Measurements from ENCODE around the gene LEPR.
"Not testable (repeated sequence)": the region's sequence is repeated elsewhere in the genome, so short reads cannot be mapped to it uniquely, and the experiment has no call there.

LEPR gene, protein sequence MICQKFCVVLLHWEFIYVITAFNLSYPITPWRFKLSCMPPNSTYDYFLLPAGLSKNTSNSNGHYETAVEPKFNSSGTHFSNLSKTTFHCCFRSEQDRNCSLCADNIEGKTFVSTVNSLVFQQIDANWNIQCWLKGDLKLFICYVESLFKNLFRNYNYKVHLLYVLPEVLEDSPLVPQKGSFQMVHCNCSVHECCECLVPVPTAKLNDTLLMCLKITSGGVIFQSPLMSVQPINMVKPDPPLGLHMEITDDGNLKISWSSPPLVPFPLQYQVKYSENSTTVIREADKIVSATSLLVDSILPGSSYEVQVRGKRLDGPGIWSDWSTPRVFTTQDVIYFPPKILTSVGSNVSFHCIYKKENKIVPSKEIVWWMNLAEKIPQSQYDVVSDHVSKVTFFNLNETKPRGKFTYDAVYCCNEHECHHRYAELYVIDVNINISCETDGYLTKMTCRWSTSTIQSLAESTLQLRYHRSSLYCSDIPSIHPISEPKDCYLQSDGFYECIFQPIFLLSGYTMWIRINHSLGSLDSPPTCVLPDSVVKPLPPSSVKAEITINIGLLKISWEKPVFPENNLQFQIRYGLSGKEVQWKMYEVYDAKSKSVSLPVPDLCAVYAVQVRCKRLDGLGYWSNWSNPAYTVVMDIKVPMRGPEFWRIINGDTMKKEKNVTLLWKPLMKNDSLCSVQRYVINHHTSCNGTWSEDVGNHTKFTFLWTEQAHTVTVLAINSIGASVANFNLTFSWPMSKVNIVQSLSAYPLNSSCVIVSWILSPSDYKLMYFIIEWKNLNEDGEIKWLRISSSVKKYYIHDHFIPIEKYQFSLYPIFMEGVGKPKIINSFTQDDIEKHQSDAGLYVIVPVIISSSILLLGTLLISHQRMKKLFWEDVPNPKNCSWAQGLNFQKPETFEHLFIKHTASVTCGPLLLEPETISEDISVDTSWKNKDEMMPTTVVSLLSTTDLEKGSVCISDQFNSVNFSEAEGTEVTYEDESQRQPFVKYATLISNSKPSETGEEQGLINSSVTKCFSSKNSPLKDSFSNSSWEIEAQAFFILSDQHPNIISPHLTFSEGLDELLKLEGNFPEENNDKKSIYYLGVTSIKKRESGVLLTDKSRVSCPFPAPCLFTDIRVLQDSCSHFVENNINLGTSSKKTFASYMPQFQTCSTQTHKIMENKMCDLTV

DNA sequence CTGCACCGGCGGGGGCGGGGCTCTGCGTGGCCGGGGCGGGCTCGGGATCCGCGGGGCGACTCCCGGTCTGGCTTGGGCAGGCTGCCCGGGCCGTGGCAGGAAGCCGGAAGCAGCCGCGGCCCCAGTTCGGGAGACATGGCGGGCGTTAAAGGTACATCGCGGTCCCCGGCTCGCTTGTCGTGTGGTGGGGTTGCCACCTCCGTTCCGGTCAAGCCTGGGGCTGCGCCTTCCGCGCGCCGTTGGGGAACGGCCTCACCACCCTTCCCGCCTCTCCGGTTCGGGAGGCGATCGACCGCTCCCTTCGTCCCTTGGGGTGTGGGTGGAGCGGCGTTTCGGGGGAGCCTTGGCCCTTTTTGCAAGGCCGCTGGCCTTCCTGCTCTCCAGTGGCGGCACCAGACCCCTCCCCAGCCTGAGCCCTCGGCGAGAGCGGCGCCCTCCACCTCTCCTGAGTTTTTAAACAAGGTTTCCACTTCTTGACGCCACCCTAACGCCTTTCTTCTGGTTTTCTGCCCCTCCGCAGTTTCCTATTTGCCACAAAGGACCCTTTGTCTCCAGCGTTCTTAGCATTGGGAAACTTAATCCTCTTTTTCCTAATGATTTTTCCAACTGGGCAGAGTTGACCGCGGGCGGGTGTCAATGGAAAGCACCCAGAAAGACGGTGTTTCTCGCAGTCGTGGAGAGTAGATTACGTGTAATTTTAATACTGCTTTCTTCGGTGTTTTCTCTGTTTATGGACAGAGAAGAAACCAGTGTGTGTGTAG, at the start of gene LEPR, which contains the start of gene LEPROT:
TSS of gene LEPR (plus strand) at position 79 of the 761 bp plus-strand sequence. CDS start 144,898 bp downstream, outside the sequence.
TSS of gene LEPROT (plus strand) at position 79 of the 761 bp plus-strand sequence. CDS start at position 136, 57 bp downstream.
- no peak for DNase-seq

DNA sequence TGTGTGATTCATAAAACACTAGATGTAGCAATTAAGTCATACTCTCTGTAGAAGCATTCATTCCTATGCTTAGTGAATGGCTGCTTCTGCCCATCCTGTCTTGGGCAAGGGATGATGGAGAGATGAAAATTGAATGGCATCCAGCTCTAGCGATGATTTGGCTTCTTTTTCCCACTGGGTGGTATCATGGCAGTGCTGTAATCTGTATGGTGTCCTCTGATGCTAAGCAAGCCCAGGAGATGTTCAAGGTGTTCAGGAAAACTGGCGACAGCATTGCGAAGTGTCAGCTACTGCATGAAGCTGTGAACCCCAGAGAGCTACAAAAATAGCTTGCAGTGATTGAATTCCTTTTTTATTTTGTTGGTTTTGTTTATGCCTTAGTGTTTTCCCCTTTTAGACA, 48.9 kb upstream of the LEPR start:
- DNase-seq, result no peak

DNA sequence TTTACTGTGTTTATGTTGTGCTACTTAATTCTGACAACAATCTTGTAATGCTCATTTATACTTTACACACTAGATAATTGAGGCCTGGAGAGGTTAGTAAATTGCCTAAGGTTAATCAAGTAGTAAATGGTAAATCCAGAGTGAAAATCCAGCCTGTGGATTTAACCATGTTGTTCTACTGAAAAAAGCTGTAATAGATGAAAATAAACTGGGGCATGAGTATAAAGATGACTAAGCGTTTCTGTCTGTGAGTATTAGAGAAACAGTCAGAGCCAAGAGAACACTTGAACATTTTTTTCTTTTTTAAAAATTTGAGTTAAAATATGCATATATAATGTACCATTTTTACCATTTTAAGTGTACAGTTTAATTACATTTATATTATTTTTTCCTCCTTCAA, 47.9 kb upstream of the LEPR start:
- no peak for DNase-seq

DNA sequence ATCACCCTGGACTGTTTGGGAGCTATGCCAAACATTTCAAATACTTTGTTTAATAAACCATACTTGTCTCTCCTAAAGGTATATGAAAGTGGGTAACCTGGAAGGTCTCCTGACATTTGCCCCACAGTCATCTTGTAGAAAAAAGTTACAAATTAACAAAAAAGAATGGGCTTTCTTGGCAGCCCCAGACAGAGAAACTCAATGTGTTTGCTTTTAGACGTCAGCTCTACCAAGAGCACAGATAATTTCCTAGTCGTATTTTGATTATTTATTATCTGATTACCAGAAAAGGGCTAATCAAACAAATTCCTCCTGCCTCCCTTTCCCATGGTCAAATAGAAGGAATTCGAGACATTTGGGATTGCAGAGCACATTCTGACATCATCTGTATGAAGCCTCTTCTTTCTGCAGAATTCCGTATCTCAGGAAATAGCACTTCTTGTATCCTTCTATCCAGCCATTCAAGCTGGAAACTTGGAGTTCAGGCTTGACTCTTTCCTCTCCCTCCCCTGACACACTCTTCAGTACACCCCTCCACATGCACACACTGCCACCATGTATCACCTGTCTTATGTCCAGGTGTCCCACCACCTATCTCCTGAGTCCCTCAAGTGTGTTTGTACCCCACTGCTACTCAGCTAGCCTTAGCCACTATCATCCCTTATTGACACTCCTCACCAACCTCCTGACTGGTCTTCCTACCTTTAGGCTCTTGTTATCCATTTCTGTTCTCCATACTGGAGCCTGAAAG, 42.8 kb upstream of the LEPR start:
- DNase-seq, result no peak

DNA sequence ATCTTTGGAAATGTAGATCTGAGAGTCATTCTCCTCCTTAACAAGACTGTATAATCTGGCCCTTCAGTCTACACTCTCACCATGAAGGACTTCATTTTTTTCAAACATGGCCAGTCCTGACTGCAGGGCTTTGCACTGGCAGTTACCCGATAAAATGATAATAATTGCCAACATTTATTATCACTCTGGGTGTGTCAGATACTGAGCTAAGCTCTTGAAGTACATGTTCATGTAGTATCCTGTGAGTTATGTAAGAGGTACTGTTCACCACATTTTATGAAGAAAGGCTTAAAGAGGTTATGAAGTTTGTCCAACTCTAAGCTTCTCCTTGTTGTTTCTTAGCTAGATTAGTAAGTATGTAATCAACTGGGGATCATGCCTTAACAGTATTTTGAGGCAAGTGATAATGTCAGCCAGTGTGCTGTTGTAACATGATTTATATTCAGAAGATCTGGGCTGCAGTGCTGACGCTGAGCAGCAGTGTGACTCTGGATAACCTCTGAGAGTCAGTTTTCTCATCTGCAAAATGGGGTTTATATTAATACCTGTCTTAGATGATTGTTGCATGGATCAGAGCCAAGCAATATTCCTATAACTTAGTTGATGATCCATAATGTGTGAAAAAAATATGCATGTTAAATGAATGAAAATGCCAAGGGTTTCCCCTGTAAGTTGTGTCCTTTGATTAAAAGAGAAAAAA, 42.1 kb upstream of the LEPR start:
- DNase-seq, result no peak

DNA sequence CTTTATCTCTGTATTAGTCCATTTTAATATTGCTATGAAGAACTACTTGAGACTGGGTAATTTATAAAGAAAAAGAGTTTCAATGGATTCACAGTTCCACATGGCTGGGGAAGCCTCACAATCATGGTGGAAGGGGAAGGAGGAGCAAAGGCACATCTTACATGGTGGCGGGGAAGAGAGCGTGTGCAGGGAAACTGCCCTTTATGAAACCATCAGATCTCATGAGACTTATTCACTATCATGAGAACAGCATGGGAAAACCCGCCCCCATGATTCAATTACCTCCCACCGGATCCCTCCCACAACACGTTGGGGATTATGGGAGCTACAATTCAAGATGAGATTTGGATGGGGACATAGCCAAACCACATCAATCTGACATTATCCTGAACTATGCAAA, 36.0 kb upstream of the LEPR start:
- not testable (repeated sequence) for DNase-seq

DNA sequence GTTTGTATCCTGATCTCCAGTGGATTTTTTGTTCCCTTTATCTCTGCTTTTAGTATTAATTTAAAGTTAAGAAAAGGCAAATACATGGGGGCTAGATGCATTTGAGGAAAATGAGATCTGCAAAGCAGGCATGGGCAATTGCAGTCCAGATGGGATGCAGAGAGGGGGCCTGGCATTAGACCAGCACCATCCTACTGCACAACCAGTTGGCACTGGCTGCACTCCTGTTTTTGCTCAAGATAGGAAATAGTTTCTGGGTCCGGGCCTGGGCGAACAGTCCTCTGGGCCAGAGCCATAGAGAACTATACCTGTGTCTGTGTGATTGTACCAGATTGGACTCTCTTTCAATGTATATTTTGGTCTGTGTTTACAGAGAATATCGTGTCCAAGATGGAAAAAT, 34.0 kb upstream of the LEPR start:
- peak; percentile 35 for DNase-seq

DNA sequence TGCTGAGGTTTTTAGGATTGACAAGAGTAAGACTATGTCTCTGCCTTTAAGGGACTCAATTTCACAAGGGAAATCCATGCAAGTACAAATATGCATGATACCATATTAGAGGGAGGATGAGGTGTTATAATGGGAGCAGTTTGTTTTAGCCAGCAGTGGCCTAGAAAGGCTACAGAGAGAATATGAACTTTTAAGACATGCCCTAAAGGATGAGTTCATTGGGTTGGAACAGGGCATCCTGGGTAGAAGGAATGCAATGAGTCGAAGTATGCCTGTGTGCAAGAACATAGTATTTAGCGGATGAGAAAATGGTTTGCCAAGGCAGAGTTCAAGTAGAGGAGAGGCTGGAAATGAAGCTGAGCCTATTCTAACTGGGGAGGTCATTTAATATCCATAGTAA, 32.6 kb upstream of the LEPR start:
- no peak for DNase-seq

DNA sequence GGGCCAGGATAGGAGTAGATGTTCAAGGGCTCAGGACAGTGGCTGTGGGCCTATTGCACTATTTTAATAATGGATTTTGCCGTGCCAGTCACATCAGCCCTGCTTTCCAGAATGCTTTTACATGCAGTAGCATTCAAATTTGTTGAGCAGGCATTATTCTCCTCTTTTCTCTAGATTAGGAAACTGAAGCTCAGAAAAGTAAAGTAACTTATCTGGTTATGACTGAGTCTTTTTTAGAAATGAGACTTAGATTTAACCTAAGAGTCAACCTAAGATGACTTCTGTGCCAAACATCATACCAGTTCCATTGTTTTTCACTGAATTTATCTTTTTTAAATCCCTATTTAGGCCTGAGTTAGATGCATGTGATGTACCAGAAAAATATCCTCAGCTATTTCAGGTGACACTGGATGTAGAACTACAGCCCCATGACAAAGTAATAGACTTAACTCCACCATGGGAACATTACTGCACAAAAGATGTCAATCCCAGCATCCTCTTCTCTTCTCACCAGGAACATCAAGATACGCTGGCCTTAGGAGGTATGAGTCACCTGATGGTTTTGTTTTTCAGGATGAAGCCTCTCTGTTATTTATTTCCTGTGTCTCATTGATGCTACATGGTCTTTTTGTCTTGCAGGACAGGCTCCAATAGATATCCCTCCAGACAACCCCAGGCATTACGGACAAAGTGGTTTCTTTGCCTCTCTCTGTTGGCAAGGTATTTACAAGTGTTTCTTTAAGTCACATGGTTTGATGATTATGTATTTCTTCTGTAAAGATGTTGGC, 31.4 kb upstream of the LEPR start:
- DNase-seq, result no peak

DNA sequence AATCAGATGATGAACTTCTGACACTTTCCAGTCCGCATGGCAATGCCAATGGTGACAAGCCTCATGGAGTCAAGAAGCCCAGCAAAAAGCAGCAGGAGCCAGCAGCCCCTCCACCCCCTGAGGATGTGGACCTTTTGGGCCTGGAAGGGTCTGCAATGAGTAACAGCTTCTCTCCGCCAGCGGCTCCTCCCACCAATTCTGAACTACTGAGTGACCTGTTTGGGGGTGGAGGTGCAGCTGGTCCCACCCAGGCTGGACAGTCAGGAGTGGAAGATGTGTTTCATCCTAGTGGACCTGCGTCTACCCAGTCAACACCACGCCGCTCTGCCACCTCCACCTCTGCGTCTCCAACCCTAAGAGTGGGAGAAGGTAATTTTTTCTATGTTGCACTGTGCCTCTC, 28.0 kb upstream of the LEPR start:
- DNase-seq, result no peak

DNA sequence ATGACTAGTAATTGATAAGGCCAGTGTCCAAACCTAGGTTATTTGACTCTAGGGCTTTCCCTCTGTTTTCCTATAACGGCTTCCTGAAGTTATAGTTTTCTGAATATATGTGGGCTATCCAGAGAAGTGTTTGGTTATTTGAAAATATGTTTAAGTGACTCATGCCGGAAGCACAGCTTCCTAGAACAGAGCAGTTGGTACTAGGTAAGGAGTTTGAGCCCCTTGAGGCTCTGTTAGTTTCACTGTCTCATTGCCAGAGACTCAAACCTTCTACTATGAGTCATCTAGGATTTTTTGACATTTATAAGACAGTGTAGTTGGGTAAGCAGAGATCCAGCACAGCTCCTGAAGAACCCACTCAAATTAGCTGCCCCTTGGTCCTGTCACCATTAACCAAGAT, 27.1 kb upstream of the LEPR start:
- no peak for DNase-seq

DNA sequence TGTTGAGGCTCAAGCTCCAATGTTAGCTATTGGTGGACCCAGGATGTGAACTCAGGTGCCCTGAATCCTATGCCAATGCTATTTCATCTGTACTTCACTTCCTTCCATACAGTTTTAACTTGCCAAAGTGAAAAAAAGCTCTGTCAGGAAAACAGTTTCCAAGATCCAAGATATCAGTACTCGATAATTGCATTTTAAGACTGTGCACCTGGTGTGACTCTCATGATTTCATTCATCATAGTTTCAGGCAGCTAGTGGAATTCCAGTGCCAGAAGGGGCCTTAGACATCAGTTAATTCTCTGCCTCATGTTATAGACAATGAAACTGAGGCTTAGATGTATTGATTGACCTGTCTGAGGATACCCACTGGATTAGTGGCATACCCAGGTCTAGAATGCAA, 26.5 kb upstream of the LEPR start:
- DNase-seq, result no peak

DNA sequence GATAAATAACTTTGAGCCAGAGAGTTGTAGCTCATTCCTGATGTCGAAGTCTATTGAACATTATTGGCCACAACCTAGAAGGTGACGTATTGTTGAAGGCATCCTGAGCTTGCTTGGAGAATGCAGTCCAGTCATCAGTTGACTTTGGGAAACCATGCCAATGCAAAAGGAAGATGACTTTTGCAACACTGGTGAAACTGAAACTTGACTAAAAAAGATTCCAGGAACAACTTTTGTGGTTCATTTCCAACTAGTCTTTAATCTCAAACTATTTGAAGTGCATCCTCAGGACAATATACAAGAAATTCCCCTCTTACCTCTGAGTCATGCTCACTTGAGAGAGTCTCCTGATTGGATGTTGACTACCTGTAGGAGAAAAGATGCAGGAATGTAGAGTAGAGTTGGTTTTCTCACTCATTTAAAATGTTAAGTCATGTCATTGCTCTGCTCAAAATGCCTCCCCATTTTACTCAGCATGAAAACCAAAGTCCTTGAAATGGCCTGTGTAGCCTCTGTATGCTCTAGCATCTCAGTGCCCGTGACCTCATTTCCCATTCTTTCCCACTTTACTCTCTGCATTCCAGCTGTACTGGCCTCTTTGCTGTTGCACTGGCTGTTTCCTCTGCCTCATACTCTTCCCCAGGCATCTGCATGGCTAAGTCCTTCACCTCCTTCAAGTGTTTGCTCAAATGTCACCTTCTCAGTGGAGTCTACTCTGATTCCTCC, 24.4 kb upstream of the LEPR start:
- DNase-seq, result no peak

DNA sequence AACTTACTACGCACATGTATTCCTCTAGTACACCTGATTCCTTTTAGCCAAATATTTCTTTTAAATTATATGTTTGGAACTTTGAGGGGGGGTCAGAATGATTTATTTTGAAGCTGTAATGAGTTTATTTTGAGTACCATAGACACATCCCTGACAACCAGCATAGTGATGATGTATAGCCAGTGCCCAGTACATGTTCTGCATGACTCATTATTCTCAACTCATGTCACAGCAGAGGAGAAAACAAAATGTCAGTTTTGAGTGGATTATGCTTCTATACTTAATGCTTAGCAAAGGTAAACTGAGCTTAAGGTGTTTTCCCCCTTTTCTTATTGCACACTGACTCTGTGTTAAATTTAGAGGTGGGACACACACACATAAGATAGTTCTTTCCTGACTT, 22.4 kb upstream of the LEPR start:
- no peak for DNase-seq

DNA sequence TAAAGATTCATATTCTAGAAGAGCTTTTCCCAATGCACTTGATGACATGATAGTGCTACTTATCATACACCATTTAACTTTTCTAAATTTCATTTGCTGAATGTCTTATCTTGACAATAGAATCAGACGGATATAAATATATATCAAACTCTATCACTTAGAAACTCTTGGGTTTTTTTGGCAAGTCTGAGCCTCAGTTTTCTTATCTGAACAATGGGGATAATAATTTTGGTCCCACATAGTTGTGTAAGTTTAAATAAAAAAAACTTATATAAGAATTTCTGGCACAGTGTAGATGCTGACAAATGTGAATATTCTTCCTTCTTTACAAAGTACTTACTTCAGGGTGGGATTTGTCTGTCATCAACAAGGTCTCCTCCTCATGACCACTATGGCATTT, 21.5 kb upstream of the LEPR start:
- no peak for DNase-seq

DNA sequence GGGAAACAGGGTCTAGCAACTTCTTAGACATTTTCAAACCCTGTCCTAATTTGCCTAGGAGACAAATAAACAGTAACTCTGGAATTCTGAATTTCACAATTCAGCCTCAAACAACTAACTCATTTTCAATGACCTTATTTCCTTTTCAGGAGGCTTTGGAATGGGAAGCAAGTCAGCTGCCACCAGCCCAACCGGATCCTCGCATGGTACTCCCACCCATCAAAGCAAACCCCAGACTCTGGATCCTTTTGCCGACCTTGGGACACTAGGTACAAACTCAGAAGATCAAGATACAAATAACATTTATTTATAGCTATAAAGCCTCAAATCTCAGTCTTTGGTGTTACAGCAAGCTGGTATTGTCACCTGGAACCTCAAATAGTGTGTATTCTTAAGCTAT, 18.9 kb upstream of the LEPR start:
- DNase-seq, result no peak

DNA sequence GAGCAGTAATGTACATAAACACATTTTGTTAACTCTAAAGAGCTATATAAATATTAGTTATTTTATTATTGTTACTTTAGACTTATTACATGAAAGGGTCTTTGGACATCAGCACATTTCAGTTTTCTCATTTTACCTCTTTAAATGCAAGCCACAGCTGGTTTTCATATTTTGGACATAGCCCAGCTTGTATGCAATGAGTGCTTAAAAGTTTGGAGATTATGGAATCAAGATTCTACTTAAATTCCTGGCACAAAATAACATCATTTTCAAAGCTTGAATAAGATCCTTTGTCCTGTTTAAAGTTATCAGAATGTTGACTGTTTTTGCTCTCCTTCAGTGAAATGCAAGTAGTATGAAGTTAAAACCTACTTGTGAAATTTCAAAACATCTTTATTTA, 15.5 kb upstream of the LEPR start:
- DNase-seq, result no peak

DNA sequence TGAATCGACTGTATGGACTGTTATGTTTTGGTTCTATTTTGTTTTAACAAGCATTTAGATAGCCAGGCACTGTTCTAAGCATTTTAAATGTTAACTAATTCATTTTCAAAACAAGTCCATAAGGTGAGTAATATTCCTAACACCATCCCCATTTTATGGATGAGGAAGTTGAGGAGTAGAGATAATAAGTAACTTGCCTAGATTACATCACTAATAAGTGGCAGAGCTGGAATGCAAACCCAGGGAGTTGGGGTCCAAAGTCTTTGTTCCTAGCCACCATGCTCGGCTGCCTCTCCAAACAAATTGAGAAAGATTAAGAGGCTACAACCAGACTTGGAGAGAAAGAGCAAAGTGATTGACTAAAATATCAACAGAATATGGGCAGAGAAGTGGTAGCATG, 12.6 kb upstream of the LEPR start:
- no peak for DNase-seq

DNA sequence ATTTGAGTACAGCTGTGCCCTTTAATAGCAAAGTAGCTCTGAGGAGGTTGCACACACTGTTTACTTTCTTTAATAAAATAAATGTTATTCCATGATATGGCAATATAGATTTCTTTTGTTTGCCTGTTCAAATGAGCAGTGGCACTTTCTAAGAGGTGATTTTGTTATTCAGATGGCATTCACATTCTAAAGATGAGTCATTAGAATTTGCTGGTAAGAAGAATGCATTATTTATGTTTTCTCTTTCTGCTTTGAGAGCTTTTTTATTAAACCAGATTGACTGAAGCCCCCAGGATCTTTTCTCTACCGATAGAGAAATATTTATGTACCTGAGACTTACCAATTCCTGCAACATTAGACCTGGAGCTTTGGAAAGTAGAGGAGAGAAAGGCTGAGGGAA, 11.2 kb upstream of the LEPR start:
- DNase-seq, result no peak
